H54 (cell line): ENCODE data around the gene SYTL1.

ENCODE experiments used
- DNase-seq: peaks from one replicate; pipeline ENCODE4 v3.0.0; 2011; ENCODE audit warnings: low spot score, mixed read lengths; ENCODE audit not compliant: insufficient read length
- FAIRE-seq: peaks from 3 replicates; lab custom pipeline; 2011; peaks lifted over from hg19 to GRCh38; lab: Jason Lieb, UNC
- POLR2A ChIP-seq: IDR thresholded peaks from 2 replicates; pipeline ENCODE4 v1.6.1; 2011; ENCODE audit warnings: low read depth, mild to moderate bottlenecking, low read length

Gene SYTL1

GRCh38 chr1:27341525-27342252 is at the start of gene SYTL1:
TSS of gene SYTL1 (plus strand) at chr1:27342022. CDS start at chr1:27345335, 3,313 bp downstream.
- DNase-seq (peak; percentile 89), FAIRE-seq (no peak)
- no peak for TF ChIP-seq POLR2A

GRCh38 chr1:27292106-27292505 is 49.7 kb upstream of the SYTL1 start:
- FAIRE-seq, result no peak
- no peak for TF ChIP-seq POLR2A
- DNase-seq, result peak; percentile 47

GRCh38 chr1:27293915-27294314 is 47.9 kb upstream of the SYTL1 start:
- FAIRE-seq, result no peak
- DNase-seq, result no peak
- no peak for TF ChIP-seq POLR2A

GRCh38 chr1:27296773-27297291 is 45.0 kb upstream of the SYTL1 start:
- DNase-seq (no peak), FAIRE-seq (no peak)
- TF ChIP-seq POLR2A, result no peak

GRCh38 chr1:27297903-27298302 is 43.9 kb upstream of the SYTL1 start:
- no peak for TF ChIP-seq POLR2A
- FAIRE-seq (no peak), DNase-seq (no peak)

GRCh38 chr1:27298632-27299384 is 43.0 kb upstream of the SYTL1 start:
- DNase-seq (no peak), FAIRE-seq (no peak)
- no peak for TF ChIP-seq POLR2A

GRCh38 chr1:27299385-27300271 is 42.2 kb upstream of the SYTL1 start:
- FAIRE-seq (no peak), DNase-seq (peak; percentile 59)
- TF ChIP-seq POLR2A, result no peak

- no peak for FAIRE-seq
- no peak for TF ChIP-seq POLR2A
Measured at GRCh38 chr1:27300341-27301051, 41.3 kb upstream of the SYTL1 start.

GRCh38 chr1:27301052-27301422 is 40.8 kb upstream of the SYTL1 start:
- TF ChIP-seq POLR2A, result no peak
- DNase-seq (no peak), FAIRE-seq (no peak)

More at GRCh38 chr1:27300341-27301051, 41.3 kb upstream of the SYTL1 start:
- DNase-seq, result peak; percentile 66

GRCh38 chr1:27301582-27302199 is 40.1 kb upstream of the SYTL1 start:
- FAIRE-seq (no peak), DNase-seq (no peak)
- no peak for TF ChIP-seq POLR2A

GRCh38 chr1:27302612-27303011 is 39.2 kb upstream of the SYTL1 start:
- FAIRE-seq (no peak), DNase-seq (no peak)
- no peak for TF ChIP-seq POLR2A

GRCh38 chr1:27303509-27303908 is 38.3 kb upstream of the SYTL1 start:
- TF ChIP-seq POLR2A, result no peak
- FAIRE-seq (no peak), DNase-seq (no peak)

GRCh38 chr1:27306071-27306470 is 35.8 kb upstream of the SYTL1 start:
- TF ChIP-seq POLR2A, result no peak
- no peak for FAIRE-seq

More at GRCh38 chr1:27306071-27306470, 35.8 kb upstream of the SYTL1 start:
- DNase-seq, result no peak
